HG02623 (cell line): ENCODE results near the gene MYO1D.

Source experiments
- ATAC-seq: cut with Tn5 transposase; IDR thresholded peaks from one replicate; pipeline ENCODE4 v1.9.1; 2021; ENCODE audit warnings: moderate library complexity; ENCODE audit not compliant: unreplicated experiment

MYO1D gene

GRCh38 chr17:32859857-32860525, 16.9 kb downstream of the MYO1D start:
- ATAC-seq, result no peak

- ATAC-seq, result no peak
Observed at GRCh38 chr17:32855620-32856019, 21.3 kb downstream of the MYO1D start.

GRCh38 chr17:32854832-32855389, 22.0 kb downstream of the MYO1D start:
- no peak for ATAC-seq

GRCh38 chr17:32854207-32854606, 22.7 kb downstream of the MYO1D start:
- ATAC-seq, result no peak

GRCh38 chr17:32852811-32853210, 24.1 kb downstream of the MYO1D start:
- ATAC-seq, result no peak

DNA sequence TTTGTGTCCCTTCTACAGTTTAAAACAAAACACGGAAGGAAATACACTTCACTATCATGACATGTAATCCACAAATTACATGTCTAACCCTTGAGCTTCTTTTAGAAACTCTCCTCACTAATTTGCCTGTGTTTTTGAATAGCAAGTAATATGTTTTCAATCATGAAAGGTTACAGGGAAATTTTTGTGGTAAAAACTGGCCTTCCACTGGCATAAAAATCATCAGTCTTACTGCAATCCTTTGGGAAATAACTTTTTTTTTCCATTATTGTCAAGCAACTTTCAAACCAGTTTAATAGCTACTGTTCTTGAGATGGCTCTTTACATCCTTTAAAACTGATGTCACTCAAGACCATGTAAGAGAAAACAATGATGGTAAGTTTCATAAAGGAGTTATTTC, 27.0 kb downstream of the MYO1D start:
- no peak for ATAC-seq

- no peak for ATAC-seq
Observed at GRCh38 chr17:32847977-32848376, 28.9 kb downstream of the MYO1D start.

- no peak for ATAC-seq
Observed at GRCh38 chr17:32846143-32846542, 30.8 kb downstream of the MYO1D start.

GRCh38 chr17:32840241-32840640, 36.7 kb downstream of the MYO1D start:
- no peak for ATAC-seq

DNA sequence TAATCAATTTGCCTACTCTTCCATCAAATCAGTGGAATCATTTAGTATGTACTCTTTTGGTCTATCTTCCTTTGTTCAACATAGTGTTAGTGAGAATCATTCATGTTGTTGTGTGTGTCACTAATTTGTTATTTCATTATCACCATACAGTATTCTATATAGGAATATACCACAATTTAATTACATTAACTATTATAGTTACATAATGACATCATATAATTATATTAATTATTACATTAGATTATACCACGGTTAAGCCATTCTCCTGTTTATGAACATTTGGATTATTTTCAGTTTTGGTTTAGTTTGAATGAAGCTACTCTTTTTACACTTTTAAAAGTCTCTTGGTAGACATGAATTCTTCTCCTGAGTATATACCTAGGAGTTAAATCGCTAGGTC, 40.4 kb downstream of the MYO1D start:
- ATAC-seq, result no peak

GRCh38 chr17:32835291-32835761, 41.6 kb downstream of the MYO1D start:
- ATAC-seq, result peak; percentile 60

DNA sequence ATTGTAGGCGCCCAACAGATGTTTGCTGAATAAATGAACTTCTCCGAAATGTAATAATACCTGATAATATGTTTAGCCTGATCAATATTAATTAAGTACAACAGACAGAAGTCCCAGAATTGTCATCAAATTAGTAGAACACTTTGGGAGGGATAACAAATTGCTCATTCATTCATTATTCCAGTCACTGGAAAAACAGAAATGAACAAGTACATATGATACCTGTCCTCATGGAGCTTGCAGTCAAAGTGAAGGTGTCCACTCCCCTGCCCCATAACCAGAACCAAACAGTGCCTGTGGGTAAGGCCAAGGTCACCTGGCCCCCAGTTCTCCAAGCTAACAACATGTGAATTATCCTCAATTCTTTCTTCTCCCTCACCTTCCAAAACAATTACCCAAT, 42.8 kb downstream of the MYO1D start:
- no peak for ATAC-seq

DNA sequence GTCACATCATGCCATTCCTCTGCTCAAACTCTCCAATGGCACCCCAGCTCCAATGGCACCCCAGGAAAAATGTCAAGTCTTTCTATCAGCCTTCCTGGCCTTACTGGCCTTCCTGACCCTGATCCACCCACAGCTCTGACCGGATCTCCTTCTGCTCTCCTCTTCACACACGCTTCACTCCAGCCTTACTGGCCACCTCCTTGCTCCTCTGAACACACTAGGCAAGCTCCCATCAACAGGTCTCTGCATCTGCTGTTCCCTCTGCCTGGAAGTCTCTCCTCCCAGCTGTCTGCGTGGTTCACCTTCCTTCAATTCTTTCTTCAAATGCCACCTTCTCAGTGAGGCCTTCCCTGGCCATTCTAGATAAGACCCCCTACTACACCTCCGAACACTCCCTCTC, 43.4 kb downstream of the MYO1D start:
- ATAC-seq, result no peak

- ATAC-seq, result no peak
Observed at GRCh38 chr17:32833076-32833475, 43.8 kb downstream of the MYO1D start.

DNA sequence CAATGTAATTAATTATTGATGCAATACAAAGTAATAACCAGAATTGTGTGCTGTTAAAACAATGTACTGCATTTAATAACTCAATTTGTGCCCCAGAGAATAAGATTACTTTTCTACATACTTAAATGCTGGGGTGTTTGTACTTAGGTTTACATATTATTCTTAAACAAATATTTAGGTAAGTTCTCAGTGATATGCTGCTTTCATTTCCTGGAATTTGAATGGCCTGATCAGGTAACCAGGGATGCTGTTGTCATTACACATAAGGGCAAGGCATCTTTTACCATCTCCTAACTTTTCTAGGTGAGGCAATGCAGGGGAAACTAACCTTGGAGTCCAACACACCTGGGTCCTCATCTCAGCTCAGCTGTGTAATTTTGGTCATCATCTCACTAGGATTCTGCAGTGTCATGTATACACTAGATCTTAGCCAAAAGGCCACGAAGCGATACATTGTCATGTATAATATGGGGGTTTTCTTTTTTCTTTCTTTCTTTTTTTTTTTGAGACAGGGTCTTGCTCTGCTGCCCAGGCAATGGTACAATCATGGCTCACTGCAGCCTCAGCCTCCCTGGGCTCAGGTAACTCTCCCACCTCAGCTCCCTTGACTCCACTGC, 45.2 kb downstream of the MYO1D start:
- ATAC-seq, result no peak

DNA sequence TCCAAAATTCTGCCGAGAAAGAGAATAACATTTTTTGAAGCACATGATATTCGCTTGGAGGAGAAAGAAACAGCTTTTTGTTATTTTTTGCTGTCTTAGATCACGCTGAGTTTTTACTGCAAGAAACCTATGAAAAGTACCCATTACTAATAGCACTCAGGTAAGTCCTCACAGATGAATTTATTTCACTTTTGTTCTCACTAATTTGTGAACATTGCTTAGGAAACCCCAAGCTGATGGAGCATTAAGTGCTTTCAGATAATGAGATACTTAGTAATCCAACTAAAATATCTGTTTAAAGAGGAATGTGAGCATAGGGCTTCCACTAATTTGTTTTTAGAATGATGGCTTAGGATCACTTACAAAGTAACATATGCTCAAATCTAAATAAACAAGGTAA, 45.7 kb downstream of the MYO1D start:
- ATAC-seq, result no peak

DNA sequence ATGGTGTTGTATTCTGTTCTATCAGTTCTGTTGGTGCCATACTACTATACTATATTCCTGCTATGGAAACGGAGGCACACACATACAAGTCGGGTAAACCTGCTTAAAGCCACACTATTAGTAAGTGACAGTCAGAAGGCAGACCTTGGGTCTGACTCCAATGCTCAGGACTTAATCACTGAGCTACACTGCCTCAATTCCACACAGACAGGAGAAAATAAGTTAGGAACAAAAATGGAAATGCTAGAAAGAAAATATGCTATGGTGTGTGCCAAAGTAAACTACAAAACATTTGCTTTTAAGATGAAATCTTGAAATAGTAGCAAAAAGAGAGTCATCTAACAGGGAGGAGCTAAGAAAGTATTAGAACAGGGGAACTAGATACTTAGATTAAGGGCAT, 48.1 kb downstream of the MYO1D start:
- peak; percentile 18 for ATAC-seq

GRCh38 chr17:32827227-32827626, 49.7 kb downstream of the MYO1D start:
- no peak for ATAC-seq

DNA sequence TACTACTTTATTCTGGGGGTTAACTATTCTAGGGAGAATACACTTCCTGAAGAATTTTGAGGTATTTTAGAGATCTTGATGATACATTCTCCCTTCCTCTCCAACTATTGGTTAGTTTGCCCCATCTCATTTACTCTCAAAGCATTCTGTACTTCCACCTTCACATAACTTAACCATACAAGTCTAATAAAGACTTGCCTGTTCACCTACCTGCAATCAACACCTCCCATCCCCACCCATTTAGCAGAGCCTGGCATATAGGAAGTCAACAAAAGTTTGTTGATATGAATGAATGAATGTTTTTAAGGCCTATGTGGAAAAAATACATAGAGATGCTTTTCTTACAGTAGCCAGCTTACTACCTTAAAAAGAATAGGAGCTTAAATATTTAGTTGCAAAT, 50.8 kb downstream of the MYO1D start:
- no peak for ATAC-seq

- ATAC-seq, result no peak
Observed at GRCh38 chr17:32824334-32824733, 52.6 kb downstream of the MYO1D start.

- no peak for ATAC-seq
Observed at GRCh38 chr17:32822996-32823395, 53.9 kb downstream of the MYO1D start.
